22Rv1 (cell line): Measurements from ENCODE around the gene CISD3.

ENCODE experiments used
- CTCF ChIP-seq: fragments of 450-650 bp; IDR thresholded peaks from 2 replicates; pipeline ENCODE4 v1.5.1; 2017; ENCODE audit warnings: mild to moderate bottlenecking
- ZFX ChIP-seq: fragments of 450-650 bp; IDR thresholded peaks from 2 replicates; pipeline ENCODE4 v1.6.1; 2017; ENCODE audit warnings: antibody characterized with exemption, borderline replicate concordance

- no peak for TF ChIP-seq CTCF
- no peak for TF ChIP-seq ZFX
Observed at GRCh38 chr17:38750044-38750311, 19.8 kb downstream of the CISD3 start.
